SK-N-SH (cell line): ENCODE results near the gene NUAK1. TPM values are rescaled to one million over a fixed set of nuclear protein-coding genes. Genes with fewer than 3 reads are reported as not detected.

Experiments
- CTCF ChIA-PET: fragments of 300-600, 350-600 bp; formaldehyde crosslinking; extraction: SDS; loops from one replicate; lab custom pipeline; 2021; lab: Yijun Ruan, JAX
- POLR2A ChIA-PET: fragments of 350-600 bp; sonication (Branson Sonifier 250); formaldehyde crosslinking; extraction: SDS; loops from one replicate; lab custom pipeline; 2020; ENCODE audit warnings: antibody characterized with exemption, inconsistent platforms; lab: Yijun Ruan, JAX
- DNase-seq: peaks from one replicate; pipeline ENCODE4 v3.0.0; 2012
- H2AFZ ChIP-seq: fragments of 200-600 bp; sonication (generic); 2 replicates; pipeline ENCODE4 v1.8.1; 2016; ENCODE audit warnings: antibody characterized with exemption, mild to moderate bottlenecking, low read depth
- H3F3A ChIP-seq: fragments of 200-600 bp; sonication (generic); replicated peaks from 2 replicates; pipeline ENCODE3; 2016; ENCODE audit warnings: antibody characterized with exemption, mild to moderate bottlenecking; ENCODE audit not compliant: insufficient read depth
- H3K27ac ChIP-seq, 2 experiments: fragments of 200-500 bp in 1 of 2; fragments of 200-600 bp in 1 of 2; sonication (Bioruptor generic) in 1 of 2; sonication (generic), shearing (Covaris generic) in 1 of 2; 2 replicates each; pipeline versions ENCODE4 v1.5.1 to v1.6.1; 2014 to 2016; ENCODE audit warnings: low read depth in 2 of 2, inconsistent platforms in 1 of 2, low read length in 1 of 2, mild to moderate bottlenecking in 1 of 2, mixed read lengths in 1 of 2
- H3K27me3 ChIP-seq: fragments of 200-600 bp; sonication (generic), shearing (Covaris generic); 2 replicates; pipeline ENCODE4 v1.6.1; 2016; ENCODE audit warnings: mixed run types; ENCODE audit not compliant: insufficient read depth
- H3K36me3 ChIP-seq, 2 experiments: fragments of 200-500 bp in 1 of 2; fragments of 200-600 bp in 1 of 2; sonication (Bioruptor generic) in 1 of 2; sonication (generic) in 1 of 2; replicated peaks in 1 of 2; 2 replicates each; pipeline versions ENCODE3 to v1.5.1; 2014 to 2016; ENCODE audit warnings: low read length in 1 of 2, mild to moderate bottlenecking in 1 of 2; ENCODE audit not compliant: insufficient read depth in 2 of 2, control insufficient read depth in 1 of 2
- H3K4me1 ChIP-seq, 2 experiments: fragments of 200-500 bp in 1 of 2; fragments of 200-600 bp in 1 of 2; sonication (Bioruptor generic) in 1 of 2; sonication (generic), shearing (Covaris generic) in 1 of 2; 2 replicates each; pipeline versions ENCODE4 v1.5.1 to v1.6.1; 2014 to 2016; ENCODE audit warnings: low read depth in 1 of 2, low read length in 1 of 2, mixed run types in 1 of 2; ENCODE audit not compliant: insufficient read depth in 2 of 2, control insufficient read depth in 1 of 2
- H3K4me2 ChIP-seq: fragments of 200-600 bp; sonication (generic), shearing (Covaris generic); 2 replicates; pipeline ENCODE4 v1.6.1; 2017; ENCODE audit warnings: mixed run types
- H3K4me3 ChIP-seq, 2 experiments: fragments of 200-500 bp in 1 of 2; fragments of 200-600 bp in 1 of 2; sonication (Bioruptor generic) in 1 of 2; sonication (generic), shearing (Covaris generic) in 1 of 2; 2 replicates each; pipeline versions ENCODE4 v1.5.1 to v1.8.1; 2014 to 2016; ENCODE audit warnings: low read depth in 2 of 2, inconsistent platforms in 1 of 2, low read length in 1 of 2, mild to moderate bottlenecking in 1 of 2, mixed read lengths in 1 of 2, moderate library complexity in 1 of 2
- H3K79me2 ChIP-seq: fragments of 200-600 bp; sonication (generic); 2 replicates; pipeline ENCODE4 v1.8.1; 2017; ENCODE audit warnings: mild to moderate bottlenecking; ENCODE audit not compliant: insufficient read depth
- H3K9ac ChIP-seq: fragments of 200-600 bp; sonication (generic); 2 replicates; pipeline ENCODE4 v1.6.1; 2017; ENCODE audit warnings: mixed run types
- H3K9me2 ChIP-seq: fragments of 200-600 bp; sonication (generic); 2 replicates; pipeline ENCODE4 v1.6.1; 2017; ENCODE audit warnings: mixed run types
- H3K9me3 ChIP-seq: fragments of 200-600 bp; sonication (generic); 2 replicates; pipeline ENCODE4 v1.6.1; 2017; ENCODE audit warnings: mixed run types, mild to moderate bottlenecking, moderate library complexity
- H4K20me1 ChIP-seq: fragments of 200-600 bp; sonication (generic); 2 replicates; pipeline ENCODE4 v1.6.1; 2017; ENCODE audit warnings: mild to moderate bottlenecking, mixed run types; ENCODE audit not compliant: insufficient read depth
- EZH2phosphoT487 ChIP-seq: fragments of 200-600 bp; sonication (generic); IDR thresholded peaks from 2 replicates; pipeline ENCODE4 v1.6.1; 2017; ENCODE audit warnings: low read depth, mixed run types, mild to moderate bottlenecking, antibody characterized with exemption, moderate library complexity, borderline replicate concordance
- FOSL2 ChIP-seq: IDR thresholded peaks from 2 replicates; pipeline ENCODE4 v1.4.0; 2012; ENCODE audit warnings: low read depth, mild to moderate bottlenecking, moderate library complexity, borderline replicate concordance
- GATA2 ChIP-seq: sonication (generic); formaldehyde crosslinking; IDR thresholded peaks from 2 replicates; pipeline ENCODE4 v1.5.0; 2020; ENCODE audit warnings: mild to moderate bottlenecking, missing genetic modification reagents
- IRF3 ChIP-seq: fragments of 150-350 bp; IDR thresholded peaks from 2 replicates; pipeline ENCODE4 v1.6.1; 2016; ENCODE audit warnings: mild to moderate bottlenecking, low read depth, low read length
- MEF2A ChIP-seq: IDR thresholded peaks from 2 replicates; pipeline ENCODE4 v1.4.0; 2012; ENCODE audit warnings: low read depth, borderline replicate concordance
- NFIC ChIP-seq: IDR thresholded peaks from 2 replicates; pipeline ENCODE4 v1.4.0; 2012; ENCODE audit warnings: borderline replicate concordance
- REST ChIP-seq: IDR thresholded peaks from 2 replicates; pipeline ENCODE4 v1.6.1; 2012; ENCODE audit warnings: mild to moderate bottlenecking, low read depth, low read length, moderate library complexity
- SMC3 ChIP-seq: IDR thresholded peaks from 2 replicates; pipeline ENCODE4 v1.6.1; 2012; ENCODE audit warnings: low read depth, low read length, improper control_type of control experiment
- TAF1 ChIP-seq: IDR thresholded peaks from 2 replicates; pipeline ENCODE4 v1.6.1; 2012; ENCODE audit warnings: low read depth, mild to moderate bottlenecking, low read length, moderate library complexity, borderline replicate concordance
- TCF12 ChIP-seq: IDR thresholded peaks from 2 replicates; pipeline ENCODE4 v1.4.0; 2012
- USF1 ChIP-seq: IDR thresholded peaks from 2 replicates; pipeline ENCODE4 v1.4.0; 2012; ENCODE audit warnings: low read depth, borderline replicate concordance
- YY1 ChIP-seq: IDR thresholded peaks from 2 replicates; pipeline ENCODE4 v1.4.0; 2012; ENCODE audit warnings: low read depth, mild to moderate bottlenecking
- ZBTB33 ChIP-seq: IDR thresholded peaks from 2 replicates; pipeline ENCODE4 v1.4.0; 2012; ENCODE audit warnings: low read depth, borderline replicate concordance
- WGBS: methylation state at CpG from one replicate; pipeline ENCODE4 v1.1.6; 2017; ENCODE audit warnings: low lambda C conversion rate; 5-methylcytosine and 5-hydroxymethylcytosine counted together
- polyA plus RNA-seq, 3 experiments: library from polyadenylated mRNA; depleted of rRNA; stranded (reverse); fragments of >200 nt; gene quantifications; 2 replicates each; pipeline ENCODE4 v1.2.3, GENCODE V29; 2012

The NUAK1 gene
- polyA plus RNA-seq, 1 of the 3 experiments (the other 2 are of a cell fraction): 8.1 TPM

- peaks cover 2 to 14% of the 10 kb centered on the region in 2 experiments; a peak in 3 of 4 replicates for H3K4me1 ChIP-seq
- H3K79me2 ChIP-seq: no peaks in the 10 kb centered on the region; the same call in 1 of the 2 replicates
- TF ChIP-seq USF1 (no peak), NFIC (no peak), REST (no peak), GATA2 (CRISPR knock-in tag) (no peak), EZH2phosphoT487 (no peak), SMC3 (no peak), ZBTB33 (no peak), IRF3 (no peak), FOSL2 (no peak), TCF12 (no peak), MEF2A (no peak), TAF1 (no peak), YY1 (no peak)
- H3K27me3 ChIP-seq: no peaks in the 10 kb centered on the region
- H3K9me2 ChIP-seq: no peaks in the 10 kb centered on the region
- no peak overlapping the region for H3K4me2 ChIP-seq
- no peak for DNase-seq
- no peaks in the 10 kb centered on the region for H3K9me3 ChIP-seq
- H4K20me1 ChIP-seq: no peaks in the 10 kb centered on the region
- H2AFZ ChIP-seq: no peak overlapping the region
- CTCF ChIA-PET: interaction anchor here (0.8 kb wide), 1 partner anchor 329 kb away, joined by 3 read pairs; no protein-coding TSS in a partner anchor
- H3K9ac ChIP-seq: no peak overlapping the region
- no peak overlapping the region for H3K4me3 ChIP-seq
- POLR2A ChIA-PET: no interaction called here
- H3F3A ChIP-seq: peaks cover 19% of the 10 kb centered on the region
- H3K36me3 ChIP-seq: no peaks in the 10 kb centered on the region
- 95% methylated on average over 4 of the region's 4 CpGs for WGBS
- no peak overlapping the region for H3K27ac ChIP-seq
Measured at GRCh38 chr12:106034316-106034715, 104.4 kb downstream of the NUAK1 start.
